ENCODE measurements around the gene FXYD5.

DNA sequence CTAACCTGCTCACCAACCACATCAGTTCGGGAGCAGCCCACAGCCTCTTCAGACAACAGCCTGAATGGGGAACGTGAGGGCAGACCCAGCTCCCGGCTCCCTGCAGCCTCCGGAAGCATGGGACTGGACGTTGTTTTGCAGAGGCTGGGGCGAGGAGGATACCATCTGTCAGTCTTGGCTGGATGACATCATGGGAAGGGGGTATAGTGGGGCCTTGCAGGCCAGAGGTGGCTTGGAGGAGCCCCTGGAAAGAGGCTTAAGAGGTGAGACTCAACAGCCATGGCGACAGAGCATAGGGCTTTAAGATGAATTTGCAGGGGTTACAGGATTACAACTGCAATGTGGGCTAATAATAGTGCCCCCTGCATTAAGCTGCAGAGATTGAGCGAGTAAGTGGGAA lies 37.4 kb upstream of the FXYD5 start:
- TF ChIP-seq, protein P1, sequence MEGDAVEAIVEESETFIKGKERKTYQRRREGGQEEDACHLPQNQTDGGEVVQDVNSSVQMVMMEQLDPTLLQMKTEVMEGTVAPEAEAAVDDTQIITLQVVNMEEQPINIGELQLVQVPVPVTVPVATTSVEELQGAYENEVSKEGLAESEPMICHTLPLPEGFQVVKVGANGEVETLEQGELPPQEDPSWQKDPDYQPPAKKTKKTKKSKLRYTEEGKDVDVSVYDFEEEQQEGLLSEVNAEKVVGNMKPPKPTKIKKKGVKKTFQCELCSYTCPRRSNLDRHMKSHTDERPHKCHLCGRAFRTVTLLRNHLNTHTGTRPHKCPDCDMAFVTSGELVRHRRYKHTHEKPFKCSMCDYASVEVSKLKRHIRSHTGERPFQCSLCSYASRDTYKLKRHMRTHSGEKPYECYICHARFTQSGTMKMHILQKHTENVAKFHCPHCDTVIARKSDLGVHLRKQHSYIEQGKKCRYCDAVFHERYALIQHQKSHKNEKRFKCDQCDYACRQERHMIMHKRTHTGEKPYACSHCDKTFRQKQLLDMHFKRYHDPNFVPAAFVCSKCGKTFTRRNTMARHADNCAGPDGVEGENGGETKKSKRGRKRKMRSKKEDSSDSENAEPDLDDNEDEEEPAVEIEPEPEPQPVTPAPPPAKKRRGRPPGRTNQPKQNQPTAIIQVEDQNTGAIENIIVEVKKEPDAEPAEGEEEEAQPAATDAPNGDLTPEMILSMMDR (IDR thresholded peaks at IDR 0.05; ENCODE audit: low read depth, low read length, poor library complexity, severe bottlenecking), result no peak
- no peak for TF ChIP-seq EZH2phosphoT487 (IDR thresholded peaks at IDR 0.05; ENCODE audit: borderline replicate concordance, low read length)
